ENCODE results near the gene INTS6.

INTS6 gene

GRCh38 chr13:51311957-51312520 lies 140.8 kb downstream of the INTS6 start:
- no peak for DNase-seq
